Ishikawa (cell line): Measurements from ENCODE around the gene ETNK2.
A peak's percentile ranks its signal among the peaks of the same experiment; 100 is the strongest.

Experiments used
- CEBPB ChIP-seq: IDR thresholded peaks from 2 replicates; pipeline ENCODE4 v1.6.1; 2012
- CREB1 ChIP-seq: IDR thresholded peaks from 2 replicates; pipeline ENCODE4 v1.6.1; 2012; ENCODE audit warnings: low read depth
- EGR1 ChIP-seq: IDR thresholded peaks from 2 replicates; pipeline ENCODE4 v1.6.1; 2012
- EP300 ChIP-seq: IDR thresholded peaks from 2 replicates; pipeline ENCODE4 v1.6.1; 2012; ENCODE audit warnings: borderline replicate concordance
- FOXM1 ChIP-seq: IDR thresholded peaks from 2 replicates; pipeline ENCODE4 v1.6.1; 2012; ENCODE audit warnings: low read depth, borderline replicate concordance
- MAX ChIP-seq: IDR thresholded peaks from 2 replicates; pipeline ENCODE4 v1.6.1; 2012
- NFIC ChIP-seq: IDR thresholded peaks from 2 replicates; pipeline ENCODE4 v1.6.1; 2012
- RAD21 ChIP-seq: IDR thresholded peaks from 2 replicates; pipeline ENCODE4 v1.6.1; 2012; ENCODE audit warnings: low read depth
- TAF1 ChIP-seq: IDR thresholded peaks from 2 replicates; pipeline ENCODE4 v1.6.1; 2012; ENCODE audit warnings: low read depth, mild to moderate bottlenecking
- TCF12 ChIP-seq: IDR thresholded peaks from 2 replicates; pipeline ENCODE4 v1.6.1; 2012; ENCODE audit warnings: low read depth
- TEAD4 ChIP-seq: IDR thresholded peaks from 2 replicates; pipeline ENCODE4 v1.6.1; 2012
- USF1 ChIP-seq: IDR thresholded peaks from 2 replicates; pipeline ENCODE4 v1.6.1; 2012
- YY1 ChIP-seq: IDR thresholded peaks from 2 replicates; pipeline ENCODE4 v1.6.1; 2012; ENCODE audit warnings: low read depth
- ZBTB7A ChIP-seq: IDR thresholded peaks from 2 replicates; pipeline ENCODE4 v1.6.1; 2012; ENCODE audit warnings: low read depth
- TF ChIP-seq, protein P1 (sequence below): IDR thresholded peaks from 2 replicates; pipeline ENCODE4 v1.6.1; 2012; ENCODE audit warnings: low read depth, mild to moderate bottlenecking

Gene ETNK2

GRCh38 chr1:204089044-204089751, 62.6 kb downstream of the ETNK2 start:
- TF ChIP-seq CREB1, result no peak
- no peak for TF ChIP-seq EGR1
- no peak for TF ChIP-seq NFIC
- no peak for TF ChIP-seq CEBPB

- TF ChIP-seq CREB1 (no peak), FOXM1 (no peak), RAD21 (no peak), ZBTB7A (no peak)
Measured at GRCh38 chr1:204088596-204088995, 63.2 kb downstream of the ETNK2 start.

DNA sequence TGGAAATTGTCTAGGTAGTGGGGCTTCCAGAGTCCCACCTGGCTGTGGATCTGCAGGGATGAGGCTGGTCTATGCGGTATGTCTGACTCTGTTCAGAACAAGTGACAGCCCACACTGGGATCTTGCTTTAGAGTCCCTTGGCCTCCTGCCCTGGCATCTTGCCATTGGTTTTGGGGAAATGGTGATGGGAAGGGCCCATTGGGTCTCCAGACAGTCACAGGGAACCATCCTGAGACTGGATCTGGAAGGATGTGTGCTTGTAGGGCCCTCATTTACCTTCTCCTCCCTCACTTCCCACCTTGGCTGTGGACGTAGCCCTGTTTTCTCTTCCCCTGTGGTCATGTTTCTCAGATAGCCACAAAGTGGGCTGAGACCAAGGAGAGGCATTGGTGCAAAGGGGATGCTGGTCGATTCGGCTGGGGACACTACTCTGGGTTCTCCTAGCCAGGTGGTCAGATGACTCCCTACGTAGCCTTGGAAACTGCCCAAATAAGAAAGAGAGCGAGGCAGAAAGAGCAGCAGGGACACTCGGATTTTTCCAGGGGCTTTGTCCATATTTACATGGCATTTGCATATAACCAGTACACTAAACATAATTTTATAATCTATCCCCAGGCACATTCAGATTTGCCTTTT, 63.8 kb downstream of the ETNK2 start:
- TF ChIP-seq TCF12 (no peak), TAF1 (no peak), EGR1 (no peak), USF1 (no peak), FOXM1 (no peak), EP300 (no peak), MAX (no peak), TEAD4 (no peak), YY1 (no peak)
- TF ChIP-seq, protein P1, sequence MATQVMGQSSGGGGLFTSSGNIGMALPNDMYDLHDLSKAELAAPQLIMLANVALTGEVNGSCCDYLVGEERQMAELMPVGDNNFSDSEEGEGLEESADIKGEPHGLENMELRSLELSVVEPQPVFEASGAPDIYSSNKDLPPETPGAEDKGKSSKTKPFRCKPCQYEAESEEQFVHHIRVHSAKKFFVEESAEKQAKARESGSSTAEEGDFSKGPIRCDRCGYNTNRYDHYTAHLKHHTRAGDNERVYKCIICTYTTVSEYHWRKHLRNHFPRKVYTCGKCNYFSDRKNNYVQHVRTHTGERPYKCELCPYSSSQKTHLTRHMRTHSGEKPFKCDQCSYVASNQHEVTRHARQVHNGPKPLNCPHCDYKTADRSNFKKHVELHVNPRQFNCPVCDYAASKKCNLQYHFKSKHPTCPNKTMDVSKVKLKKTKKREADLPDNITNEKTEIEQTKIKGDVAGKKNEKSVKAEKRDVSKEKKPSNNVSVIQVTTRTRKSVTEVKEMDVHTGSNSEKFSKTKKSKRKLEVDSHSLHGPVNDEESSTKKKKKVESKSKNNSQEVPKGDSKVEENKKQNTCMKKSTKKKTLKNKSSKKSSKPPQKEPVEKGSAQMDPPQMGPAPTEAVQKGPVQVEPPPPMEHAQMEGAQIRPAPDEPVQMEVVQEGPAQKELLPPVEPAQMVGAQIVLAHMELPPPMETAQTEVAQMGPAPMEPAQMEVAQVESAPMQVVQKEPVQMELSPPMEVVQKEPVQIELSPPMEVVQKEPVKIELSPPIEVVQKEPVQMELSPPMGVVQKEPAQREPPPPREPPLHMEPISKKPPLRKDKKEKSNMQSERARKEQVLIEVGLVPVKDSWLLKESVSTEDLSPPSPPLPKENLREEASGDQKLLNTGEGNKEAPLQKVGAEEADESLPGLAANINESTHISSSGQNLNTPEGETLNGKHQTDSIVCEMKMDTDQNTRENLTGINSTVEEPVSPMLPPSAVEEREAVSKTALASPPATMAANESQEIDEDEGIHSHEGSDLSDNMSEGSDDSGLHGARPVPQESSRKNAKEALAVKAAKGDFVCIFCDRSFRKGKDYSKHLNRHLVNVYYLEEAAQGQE, result no peak

DNA sequence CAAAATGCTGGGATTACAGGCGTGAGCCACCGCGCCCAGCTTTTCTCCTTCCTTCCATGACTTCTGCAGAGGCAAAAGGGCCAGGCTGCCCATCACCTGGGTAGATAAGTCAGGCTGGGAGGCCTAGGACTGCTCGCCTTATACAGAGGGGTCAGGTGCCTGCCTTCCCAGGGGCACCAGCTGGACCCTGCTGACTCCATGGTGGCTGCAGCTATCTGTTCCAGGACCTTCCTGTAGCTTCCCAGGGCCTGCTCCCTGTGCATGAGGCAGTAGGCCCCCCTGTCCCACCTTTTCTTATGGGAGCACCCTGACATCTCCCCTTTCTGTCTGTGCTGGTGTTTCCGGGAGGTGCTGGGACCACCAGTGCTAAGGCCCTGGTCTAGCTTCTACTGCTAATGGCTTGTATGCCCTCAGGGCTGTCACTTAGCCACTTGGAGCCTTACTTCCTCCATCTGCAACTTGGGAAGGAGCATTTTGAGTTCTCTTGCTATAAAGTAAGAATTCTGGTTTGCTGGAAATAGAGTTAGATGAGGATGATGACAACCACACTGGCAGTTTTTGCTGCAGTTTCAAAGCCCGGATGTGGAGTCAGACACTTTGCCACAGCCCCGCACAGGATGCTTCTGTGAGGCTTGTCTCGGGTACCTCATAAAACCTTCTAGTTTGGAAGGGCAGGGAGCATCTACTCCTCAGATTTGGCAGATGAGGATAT, 64.5 kb downstream of the ETNK2 start:
- no peak for TF ChIP-seq TCF12
- no peak for TF ChIP-seq FOXM1

DNA sequence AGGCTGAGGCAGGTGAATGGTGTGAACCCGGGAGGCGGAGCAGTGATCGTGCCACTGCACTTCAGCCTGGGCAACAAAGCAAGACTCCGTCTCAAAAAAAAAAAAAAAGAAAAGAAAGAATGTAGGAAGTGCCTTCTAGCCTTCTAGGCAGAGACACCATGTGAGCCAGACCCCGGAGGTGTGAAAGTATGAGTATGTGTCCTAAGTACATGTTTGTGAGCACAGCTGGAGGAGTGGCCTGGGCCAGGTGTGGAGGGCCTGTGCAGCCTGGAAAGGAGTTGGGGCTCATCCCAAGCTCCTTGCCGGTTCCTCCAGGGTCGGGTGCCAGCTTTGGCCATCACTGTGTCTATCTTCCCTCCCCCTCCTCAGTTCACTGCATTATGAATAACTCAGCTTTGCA, 66.0 kb downstream of the ETNK2 start:
- TF ChIP-seq CEBPB (no peak), TEAD4 (no peak), RAD21 (no peak), MAX (no peak), YY1 (no peak), TAF1 (no peak), EGR1 (no peak), NFIC (no peak)

DNA sequence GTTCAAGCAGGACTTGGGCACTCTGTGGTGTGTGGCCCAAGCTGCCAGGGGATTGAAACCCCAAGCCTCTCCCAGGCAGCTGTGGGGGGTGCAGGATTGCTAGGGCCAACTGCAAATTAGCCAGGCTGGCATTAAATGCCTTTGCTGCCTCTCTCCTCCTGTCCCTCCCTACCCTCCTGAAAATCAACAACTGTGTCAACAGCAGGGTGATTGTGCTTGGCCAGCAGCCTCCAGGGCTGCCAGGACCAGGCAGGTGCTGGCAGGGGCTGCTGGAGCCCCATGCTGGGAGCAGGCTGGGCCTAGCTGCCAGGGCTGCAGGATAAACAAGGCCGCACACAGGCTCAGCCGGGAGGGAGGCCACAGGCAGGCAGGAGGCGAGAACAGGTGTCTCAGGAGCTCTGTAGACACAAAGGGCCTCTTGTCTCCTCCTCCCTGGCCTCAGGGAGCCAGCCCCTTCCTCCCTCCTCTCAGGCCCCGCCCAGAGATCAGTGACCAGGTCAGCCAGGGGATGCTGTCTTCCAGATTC, 67.5 kb downstream of the ETNK2 start:
- TF ChIP-seq TCF12, result peak; percentile 93
- no peak; the same call in 1 of the 2 replicates for TF ChIP-seq USF1
- peak; percentile 58 for TF ChIP-seq EP300
- peak; percentile 72 for TF ChIP-seq MAX
- TF ChIP-seq FOXM1, result peak; percentile 38; the same call in 1 of the 2 replicates
- TF ChIP-seq NFIC, result peak; percentile 84
- peak; percentile 1; the same call in 1 of the 2 replicates for TF ChIP-seq RAD21
- 0 out of 2 replicates have a peak, but pooled peaks have one; percentile 28 for TF ChIP-seq ZBTB7A
- peak; percentile 33; the same call in 1 of the 2 replicates for TF ChIP-seq TEAD4
- no peak for TF ChIP-seq EGR1

DNA sequence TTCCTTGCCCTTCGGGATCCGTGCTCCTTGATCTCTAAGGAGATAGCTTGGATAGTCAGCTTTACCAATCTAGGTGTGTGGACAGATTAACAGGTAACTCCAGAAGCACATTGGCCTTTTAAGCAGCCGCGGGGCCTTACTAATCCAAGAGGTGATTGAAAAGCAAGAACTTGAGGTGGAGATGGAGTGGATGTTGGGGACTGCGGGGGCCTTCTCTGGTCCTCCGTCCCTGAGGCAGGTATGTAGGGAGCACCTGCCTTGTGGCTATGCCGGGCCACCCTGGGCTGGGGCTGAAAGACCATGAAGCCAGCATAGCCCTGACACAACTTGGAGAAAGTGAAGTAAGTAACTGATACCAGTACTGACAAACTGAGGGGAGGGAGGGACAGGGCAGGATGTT, 68.4 kb downstream of the ETNK2 start:
- TF ChIP-seq RAD21 (no peak), EP300 (no peak), CREB1 (no peak), CEBPB (no peak), EGR1 (no peak), FOXM1 (no peak), NFIC (no peak), TEAD4 (no peak), YY1 (no peak), TAF1 (no peak)
- TF ChIP-seq, protein P1, result no peak
